GM23248 (cell line): ENCODE results near the gene C5orf34. TPM values are rescaled to one million over a fixed set of nuclear protein-coding genes. Genes with fewer than 3 reads are reported as not detected.

ENCODE experiments used
- DNase-seq: peaks from one replicate; pipeline ENCODE4 v3.0.0-alpha.2; 2015
- H2AFZ ChIP-seq: fragments of 200-600 bp; sonication (generic); 2 replicates; pipeline ENCODE4 v1.6.1; 2016; ENCODE audit warnings: antibody characterized with exemption
- H3F3A ChIP-seq: fragments of 200-600 bp; sonication (generic); 2 replicates; pipeline ENCODE4 v1.6.1; 2016; ENCODE audit warnings: mild to moderate bottlenecking, antibody characterized with exemption, mixed run types; ENCODE audit not compliant: insufficient read depth
- H3K27ac ChIP-seq: fragments of 200-600 bp; sonication (generic); 2 replicates; pipeline ENCODE4 v1.5.1; 2016; ENCODE audit warnings: mild to moderate bottlenecking
- H3K27me3 ChIP-seq: fragments of 200-600 bp; sonication (generic); replicated peaks from 2 replicates; pipeline ENCODE4 v1.6.1; 2016; ENCODE audit warnings: mild to moderate bottlenecking; ENCODE audit not compliant: insufficient read depth
- H3K36me3 ChIP-seq: fragments of 200-600 bp; sonication (generic); 2 replicates; pipeline ENCODE4 v1.6.1; 2016; ENCODE audit warnings: low read depth, mild to moderate bottlenecking
- H3K4me1 ChIP-seq: fragments of 200-600 bp; sonication (generic); 2 replicates; pipeline ENCODE4 v1.6.1; 2016; ENCODE audit warnings: mild to moderate bottlenecking; ENCODE audit not compliant: insufficient read depth
- H3K4me2 ChIP-seq: fragments of 200-600 bp; sonication (generic); one replicate; pipeline ENCODE4 v1.6.1; 2016; ENCODE audit warnings: mild to moderate bottlenecking; ENCODE audit not compliant: unreplicated experiment
- H3K4me3 ChIP-seq: fragments of 200-600 bp; sonication (generic); 2 replicates; pipeline ENCODE4 v1.5.1; 2016; ENCODE audit warnings: mild to moderate bottlenecking
- H3K79me2 ChIP-seq: fragments of 200-600 bp; sonication (generic); 2 replicates; pipeline ENCODE4 v1.6.1; 2016; ENCODE audit warnings: mild to moderate bottlenecking; ENCODE audit not compliant: insufficient read depth
- H3K9ac ChIP-seq: fragments of 200-600 bp; sonication (generic); 2 replicates; pipeline ENCODE4 v1.6.1; 2016; ENCODE audit warnings: mild to moderate bottlenecking
- H3K9me2 ChIP-seq: fragments of 200-600 bp; sonication (generic); 2 replicates; pipeline ENCODE4 v1.6.1; 2016; ENCODE audit warnings: mixed run types, mild to moderate bottlenecking, moderate library complexity; ENCODE audit not compliant: insufficient read depth
- H3K9me3 ChIP-seq: fragments of 200-600 bp; sonication (generic); one replicate; pipeline ENCODE4 v1.6.1; 2017; ENCODE audit warnings: low read depth
- H4K20me1 ChIP-seq: fragments of 200-600 bp; sonication (generic); 2 replicates; pipeline ENCODE4 v1.6.0; 2016; ENCODE audit not compliant: insufficient read depth
- EZH2 ChIP-seq: fragments of 200-600 bp; sonication (generic); IDR thresholded peaks from 2 replicates; pipeline ENCODE4 v1.6.1; 2018; ENCODE audit warnings: antibody characterized with exemption, mild to moderate bottlenecking; ENCODE audit not compliant: insufficient read depth, poor library complexity, severe bottlenecking
- EZH2phosphoT487 ChIP-seq: fragments of 200-600 bp; sonication (generic); IDR thresholded peaks from 2 replicates; pipeline ENCODE4 v1.6.1; 2018; ENCODE audit warnings: antibody characterized with exemption, moderate library complexity, mild to moderate bottlenecking, low read depth; ENCODE audit not compliant: insufficient read depth
- WGBS, 2 experiments: methylation state at CpG; one replicate each; pipeline ENCODE4 v1.1.6; 2015 to 2017; ENCODE audit warnings: low lambda C conversion rate in 2 of 2, low coverage in 1 of 2; ENCODE audit errors: missing lambda C conversion rate in 2 of 2; 5-methylcytosine and 5-hydroxymethylcytosine counted together
- in situ Hi-C: fragments of 300-500 bp; cut with MboI; formaldehyde crosslinking; loops from 2 replicates; pipeline ENCODE4 v1.15.0; 2020
- polyA plus RNA-seq: library from polyadenylated mRNA; unstranded; fragments of >200 nt; fragmentation: Nextera tagmentation; extraction: Ambion mirVana; gene quantifications from 2 replicates; pipeline ENCODE4 v1.2.1, GENCODE V29; 2016
- total RNA-seq: library from RNA; depleted of rRNA; stranded (reverse); fragments of >200 nt; shearing (Covaris generic); gene quantifications from 2 replicates; pipeline ENCODE4 v1.2.3, GENCODE V29; 2014; rRNA removed

Gene C5orf34, protein sequence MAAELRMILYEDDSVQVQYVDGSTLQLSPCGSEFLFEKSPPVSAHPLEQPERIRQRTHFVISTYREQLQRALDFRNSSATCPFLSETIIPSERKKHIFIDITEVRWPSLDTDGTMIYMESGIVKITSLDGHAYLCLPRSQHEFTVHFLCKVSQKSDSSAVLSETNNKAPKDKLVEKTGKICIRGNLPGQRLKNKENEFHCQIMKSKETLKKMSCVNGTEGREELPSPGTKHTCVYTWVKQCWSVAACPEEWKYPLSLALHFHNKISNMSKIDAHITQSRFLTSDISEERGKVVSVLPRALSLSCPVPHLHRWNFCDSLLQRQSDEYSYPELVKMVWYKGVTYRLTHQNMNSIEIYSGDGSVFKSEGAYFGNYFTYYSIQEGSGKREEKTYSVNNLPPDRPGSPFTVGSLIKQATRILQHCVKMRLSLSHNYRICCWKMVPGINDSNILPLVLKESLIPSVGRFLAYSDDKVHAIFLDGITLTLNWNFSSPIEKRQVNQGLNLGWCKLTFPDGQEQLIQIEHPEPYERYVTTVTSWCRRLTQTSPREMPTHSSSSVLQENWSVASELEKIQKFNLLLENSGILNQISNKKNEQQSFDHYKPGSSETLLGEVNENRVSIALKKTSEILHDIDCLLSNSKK
- total RNA-seq (3.1 and 5.2 TPM in 2 replicates), polyA plus RNA-seq (4.4 and 5.3 TPM in 2 replicates)

GRCh38 chr5:43514816-43515677 is at the start of gene C5orf34:
TSS of gene C5orf34 (minus strand) at chr5:43515148. CDS start at chr5:43509339, 5,809 bp downstream.
- Histone ChIP-seq H3K27me3 (no peaks in the 10 kb centered on the region), H3K4me1 (peaks cover 16% of the 10 kb centered on the region), H3F3A (peaks cover 11% of the 10 kb centered on the region), H3K4me3 (peak within 1 kb of the TSS; percentile 90), H3K27ac (peak within 1 kb of the TSS; percentile 99), H3K9me3 (no peaks in the 10 kb centered on the region), H2AFZ (peak within 1 kb of the TSS; percentile 98), H3K36me3 (no peaks in the 10 kb centered on the region), H3K79me2 (peaks cover 28% of the 10 kb centered on the region), H3K4me2 (peak within 1 kb of the TSS; percentile 99), H3K9ac (peak within 1 kb of the TSS; percentile 98), H3K9me2 (no peaks in the 10 kb centered on the region), H4K20me1 (no peaks in the 10 kb centered on the region)
- WGBS, 2 experiments: 1 to 2% methylated on average over 35 of the region's 35 CpGs
- DNase-seq: peak; percentile 99
- no peak for TF ChIP-seq EZH2phosphoT487
- TF ChIP-seq EZH2: no peak
- in situ Hi-C loops: no loop called here

DNA sequence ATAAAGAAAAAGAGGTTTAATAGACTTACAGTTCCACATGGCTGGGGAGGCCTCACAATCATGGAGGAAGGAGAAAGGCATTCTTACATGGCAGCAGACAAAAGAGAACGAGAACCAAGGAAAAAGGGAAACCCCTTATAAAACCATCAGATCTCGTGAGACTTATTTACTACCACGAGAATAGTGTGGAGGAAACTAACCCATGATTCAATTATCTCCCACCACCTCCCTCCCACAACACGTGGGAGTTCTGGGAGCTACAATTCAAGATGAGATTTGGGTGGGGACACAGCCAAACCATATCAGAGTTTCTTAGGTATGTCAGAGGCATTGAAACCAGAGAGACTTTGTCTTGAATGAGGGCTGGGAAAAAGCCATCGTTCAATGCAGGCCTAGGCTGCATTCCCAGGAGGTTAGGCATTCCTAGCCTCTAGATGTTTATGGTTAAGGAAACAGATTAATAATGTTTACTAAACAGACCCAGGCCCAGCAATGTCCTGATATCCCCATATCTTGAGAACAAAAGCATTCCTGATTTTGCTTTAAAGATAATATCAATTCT is 49.4 kb upstream of the C5orf34 start:
- Histone ChIP-seq H3K79me2 (no peaks in the 10 kb centered on the region), H3K27ac (no peak overlapping the region), H3K4me2 (no peak overlapping the region), H4K20me1 (no peaks in the 10 kb centered on the region), H3K9me3 (no peaks in the 10 kb centered on the region), H3K4me1 (no peaks in the 10 kb centered on the region), H3K9me2 (no peaks in the 10 kb centered on the region), H3K9ac (no peak overlapping the region), H3K36me3 (no peaks in the 10 kb centered on the region), H2AFZ (no peak overlapping the region), H3K4me3 (no peak overlapping the region), H3F3A (no peaks in the 10 kb centered on the region), H3K27me3 (no peaks in the 10 kb centered on the region)
- TF ChIP-seq EZH2phosphoT487 (no peak), EZH2 (no peak)
- no peak for DNase-seq
- WGBS, 2 experiments: 65 to 70% methylated on average over 5 of the region's 5 CpGs
- in situ Hi-C loops: no loop called here

DNA sequence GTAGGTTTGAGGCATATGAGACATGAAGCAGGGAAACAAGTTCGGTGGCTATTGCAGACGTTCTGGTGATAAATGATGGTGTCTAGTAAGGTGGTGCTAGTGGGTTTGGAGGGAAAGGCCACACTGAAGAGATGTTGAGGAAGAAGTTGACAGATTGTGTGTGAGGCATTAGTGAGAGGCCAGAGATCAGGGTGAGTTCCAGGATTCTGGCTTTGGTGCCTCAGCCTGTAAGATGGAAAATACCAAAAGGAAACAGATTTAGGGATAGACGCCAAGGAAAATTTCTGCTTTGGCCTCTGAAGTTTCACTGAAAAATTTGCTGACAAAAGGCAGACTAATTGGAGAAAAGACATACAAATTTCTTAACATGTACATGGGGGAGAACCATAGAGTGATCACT is 48.4 kb upstream of the C5orf34 start:
- H3K79me2 ChIP-seq: no peaks in the 10 kb centered on the region
- TF ChIP-seq EZH2 (no peak), EZH2phosphoT487 (no peak)
- H2AFZ ChIP-seq: no peak overlapping the region
- no peak overlapping the region for H3K9ac ChIP-seq
- H4K20me1 ChIP-seq: no peaks in the 10 kb centered on the region
- H3F3A ChIP-seq: no peaks in the 10 kb centered on the region
- in situ Hi-C loops: no loop called here
- no peaks in the 10 kb centered on the region for H3K27me3 ChIP-seq
- no peaks in the 10 kb centered on the region for H3K9me2 ChIP-seq
- DNase-seq: no peak
- H3K36me3 ChIP-seq: no peaks in the 10 kb centered on the region
- no peak overlapping the region for H3K4me2 ChIP-seq
- H3K27ac ChIP-seq: no peak overlapping the region
- WGBS, 2 experiments: 30 to 44% methylated on average over 3 of the region's 3 CpGs
- no peaks in the 10 kb centered on the region for H3K9me3 ChIP-seq
- no peaks in the 10 kb centered on the region for H3K4me1 ChIP-seq
- H3K4me3 ChIP-seq: no peak overlapping the region

DNA sequence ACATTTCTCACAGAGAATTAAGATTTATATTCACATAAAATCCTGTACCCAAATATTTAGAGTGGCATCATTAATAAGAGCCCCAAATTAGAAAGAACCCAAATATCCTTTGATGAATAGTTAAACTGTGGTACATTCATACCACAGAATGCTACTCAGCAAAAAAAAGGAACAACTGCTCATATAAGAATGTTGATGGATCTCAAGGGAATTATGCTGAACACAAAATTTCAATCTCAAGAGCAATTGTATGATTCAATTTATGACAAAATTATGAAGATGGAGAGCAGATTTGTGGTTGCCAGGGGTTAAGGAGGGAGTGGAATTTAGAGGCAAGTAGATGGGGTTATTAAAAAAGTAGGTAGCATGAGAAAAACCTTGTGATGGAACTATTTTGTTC is 46.4 kb upstream of the C5orf34 start:
- in situ Hi-C loops: no loop called here
- H3K4me2 ChIP-seq: no peak overlapping the region

More for the DNA sequence above, 46.4 kb upstream of the C5orf34 start:
- Histone ChIP-seq H3K9me2 (no peaks in the 10 kb centered on the region), H4K20me1 (no peaks in the 10 kb centered on the region), H3K27me3 (no peaks in the 10 kb centered on the region), H2AFZ (no peak overlapping the region), H3K79me2 (peaks cover 10% of the 10 kb centered on the region), H3K9ac (no peak overlapping the region), H3K4me1 (no peaks in the 10 kb centered on the region), H3K27ac (no peak overlapping the region), H3K4me3 (no peak overlapping the region), H3K36me3 (no peaks in the 10 kb centered on the region), H3F3A (no peaks in the 10 kb centered on the region), H3K9me3 (no peaks in the 10 kb centered on the region)
- peak; percentile 41 for DNase-seq
- TF ChIP-seq EZH2 (no peak), EZH2phosphoT487 (no peak)
